GM10248 (cell line): ENCODE measurements around the gene ATP2C2.

ENCODE experiments used
- CTCF ChIA-PET: fragments of 300-600 bp; sonication (Branson Sonifier 250); formaldehyde crosslinking; extraction: SDS; loops from one replicate; lab custom pipeline; 2021; ENCODE audit warnings: antibody characterized with exemption; lab: Yijun Ruan, JAX
- POLR2A ChIA-PET: fragments of 350-650 bp; sonication (Branson Sonifier 250); formaldehyde crosslinking; extraction: SDS; loops from one replicate; lab custom pipeline; 2020; ENCODE audit warnings: antibody characterized with exemption; lab: Yijun Ruan, JAX
- DNase-seq: peaks from one replicate; pipeline ENCODE4 v3.0.0; 2012; ENCODE audit errors: extremely low spot score
- CTCF ChIP-seq: IDR thresholded peaks from 2 replicates; pipeline ENCODE4 v1.5.1; 2012; ENCODE audit warnings: mild to moderate bottlenecking, low read depth; ENCODE audit errors: extremely low read depth, missing control alignments, control extremely low read depth

ATP2C2 gene

GRCh38 chr16:84410361-84411138 lies 42.2 kb downstream of the ATP2C2 start:
- DNase-seq: no peak
- POLR2A ChIA-PET: no interaction called here
- TF ChIP-seq CTCF: no peak
- CTCF ChIA-PET: no interaction called here

GRCh38 chr16:84411768-84412167 lies 43.4 kb downstream of the ATP2C2 start:
- POLR2A ChIA-PET: no interaction called here
- DNase-seq: no peak

DNA sequence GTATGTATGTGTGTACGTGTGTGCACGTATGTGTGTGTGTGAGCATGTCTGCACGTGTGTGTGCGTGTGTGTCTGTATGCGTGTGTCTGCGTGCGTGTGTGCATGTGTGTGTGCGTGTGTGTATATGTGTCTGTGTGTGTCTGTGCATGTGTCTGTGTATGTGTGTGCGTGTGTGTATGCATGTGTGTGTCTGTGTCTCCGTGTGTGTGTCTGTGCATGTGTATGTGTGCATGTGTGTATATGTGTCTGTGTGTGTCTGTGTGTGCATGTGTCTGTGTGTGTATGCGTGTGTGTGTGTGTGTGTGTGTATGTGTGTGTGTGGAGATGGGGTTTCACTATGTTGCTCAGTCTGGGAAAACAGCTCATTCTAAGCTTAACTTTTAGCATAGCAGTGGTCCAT lies 43.9 kb downstream of the ATP2C2 start:
- ChIA-PET POLR2A (no interaction called here), CTCF (no interaction called here)
- TF ChIP-seq CTCF: no peak
- DNase-seq: no peak

More at GRCh38 chr16:84411768-84412167, 43.4 kb downstream of the ATP2C2 start:
- TF ChIP-seq CTCF: no peak
- CTCF ChIA-PET: no interaction called here

- TF ChIP-seq CTCF: no peak
- no peak for DNase-seq
- POLR2A ChIA-PET: no interaction called here
- CTCF ChIA-PET: no interaction called here
Observed at GRCh38 chr16:84413244-84414004, 45.1 kb downstream of the ATP2C2 start.

GRCh38 chr16:84414789-84415326 lies 46.5 kb downstream of the ATP2C2 start:
- no peak for TF ChIP-seq CTCF
- POLR2A ChIA-PET: no interaction called here
- CTCF ChIA-PET: no interaction called here
- DNase-seq: no peak

GRCh38 chr16:84416407-84417321 lies 48.3 kb downstream of the ATP2C2 start:
- CTCF ChIA-PET: no interaction called here
- DNase-seq: no peak
- TF ChIP-seq CTCF: no peak
- POLR2A ChIA-PET: no interaction called here
